Adrenal gland (tissue), 12 donors: Measurements from ENCODE around the gene ATP9A. TPM values are rescaled to one million over a fixed set of nuclear protein-coding genes. Genes with fewer than 3 reads are reported as not detected.

Source experiments
- DNase-seq, 7 donors: peaks; one replicate each; pipeline ENCODE4 v3.0.0-alpha.2; 2019 to 2020
- H3K27ac ChIP-seq, 5 donors: fragments of 200-600 bp; sonication (generic) in 4 of 5; 1 replicate in 3 of 5; 2 replicates in 2 of 5; pipeline versions ENCODE4 v1.5.1 to v1.8.0; 2016 to 2020; ENCODE audit warnings: mild to moderate bottlenecking in 1 of 5
- H3K27me3 ChIP-seq: fragments of 200-600 bp; 2 replicates; pipeline ENCODE4 v1.8.0; 2021
- H3K36me3 ChIP-seq, 2 donors: fragments of 200-600 bp; replicated peaks in 1 of 2; 1 replicate in 1 of 2; 2 replicates in 1 of 2; pipeline versions ENCODE4 v1.5.1 to v1.8.0; 2018 to 2022
- H3K4me1 ChIP-seq, 2 donors: fragments of 200-600 bp; replicated peaks in 1 of 2; 1 replicate in 1 of 2; 2 replicates in 1 of 2; pipeline versions ENCODE4 v1.5.1 to v1.8.0; 2018 to 2021
- H3K4me3 ChIP-seq, 4 donors: fragments of 200-600 bp; sonication (generic) in 3 of 4; one replicate each; pipeline ENCODE4 v1.5.1; 2016 to 2018
- H3K9me3 ChIP-seq, 3 donors: fragments of 200-600 bp; sonication (generic) in 1 of 3; replicated peaks in 1 of 3; 1 replicate in 2 of 3; 2 replicates in 1 of 3; pipeline versions ENCODE4 v1.5.1 to v1.8.0; 2016 to 2021
- CTCF ChIP-seq, 6 experiments: fragments of 450-650 bp in 4 of 6; fragments of 200-600 bp in 2 of 6; sonication (generic) in 1 of 6; IDR thresholded peaks; 1 replicate in 5 of 6; 2 replicates in 1 of 6; pipeline versions ENCODE4 v1.5.1 to v1.8.0; 2016 to 2021; ENCODE audit warnings: antibody characterized with exemption in 6 of 6, mild to moderate bottlenecking in 2 of 6, moderate library complexity in 1 of 6
- POLR2A ChIP-seq, 2 donors: fragments of 450-650 bp; IDR thresholded peaks; one replicate each; pipeline ENCODE4 v1.6.1; 2017; ENCODE audit warnings: antibody characterized with exemption in 2 of 2, mild to moderate bottlenecking in 2 of 2, moderate library complexity in 1 of 2
- WGBS, 4 donors: extraction: QIAGEN DNeasy Blood & Tissue Kit in 2 of 4; methylation state at CpG; one replicate each; pipeline versions ENCODE4 v1.1.5 to v1.1.7; 2013 to 2017; 5-methylcytosine and 5-hydroxymethylcytosine counted together
- intact Hi-C, 2 donors: fragments of 100-400 bp; cut with DNase I; formaldehyde crosslinking; loops; one replicate each; pipeline versions ENCODE4 v1.14.1 to v1.15.0; 2022 to 2023
- polyA plus RNA-seq, 3 donors: library from polyadenylated mRNA; stranded (reverse); fragments of 200-250 nt in 2 of 3; fragments of 350-450 nt in 1 of 3; fragmentation: Illumina TruSeq in 1 of 3; extraction: RNeasy Lipid Tissue Mini Kit (QIAGEN cat#74804) in 1 of 3; gene quantifications; one replicate each; pipeline ENCODE4 v1.2.3, GENCODE V29; 2013 to 2014
- total RNA-seq, 9 donors: library from RNA; depleted of rRNA in 4 of 9; stranded (reverse); fragments of >200 nt in 4 of 9; fragments of 120-200 nt in 1 of 9; fragmentation: NEBNext Ultra II Directional in 1 of 9; extraction: Animal tissue kit (Norgen Biotek cat#: 25700) in 1 of 9; gene quantifications; one replicate each; pipeline versions ENCODE4 v1.1.0 to v1.2.4, GENCODE V29; 2013 to 2023
- donor health status: healthy with polysubstance abuse.
- donor health status: Bipolar disorder and iron deficiency.
- donor health status: DM: yes; HTN: yes; CAD: no.
- donor health status: DM: no; HTN: no; CAD: no.
- donor health status: DM: no; HTN: no; CAD: no.
- donor health status: DM: yes; HTN: yes; CAD: no.

The ATP9A gene
- total and polyA plus RNA-seq, 12 donors = 3.7 to 34.5 (median 16.7) TPM

DNA sequence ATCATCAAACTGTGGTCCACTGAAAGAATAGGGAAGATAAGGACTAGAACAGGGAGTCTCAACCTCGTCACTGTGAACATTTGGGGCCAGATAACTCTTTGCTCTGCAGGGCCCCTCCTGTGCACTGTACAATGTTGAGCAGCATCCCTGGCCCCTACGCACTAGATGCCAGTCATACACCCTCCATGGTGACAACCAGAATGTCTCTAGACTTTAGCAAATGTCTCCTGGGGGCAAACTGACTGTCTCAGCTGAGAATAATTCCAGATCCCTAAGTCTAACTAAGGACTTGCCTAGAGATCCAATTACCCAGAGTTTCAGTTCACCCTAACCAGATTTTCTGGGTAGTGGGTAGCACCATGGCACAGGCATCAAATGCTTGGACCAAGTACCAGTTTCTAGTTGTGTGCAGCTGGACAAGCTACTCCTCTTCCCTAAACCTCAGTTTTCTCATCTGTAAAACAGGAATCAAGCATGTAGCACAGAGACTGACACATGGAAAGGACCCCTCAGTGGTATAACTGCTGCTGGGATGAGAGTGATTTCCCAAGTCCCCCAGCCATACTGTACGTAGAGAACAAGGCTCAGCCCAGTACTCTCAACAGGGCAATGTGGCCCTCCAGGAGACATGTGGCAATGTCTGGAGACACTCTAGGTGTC is 138.7 kb downstream of the ATP9A start:
- peaks cover 0 to 21% of the 10 kb centered on the region in 2 donors for H3K4me1 ChIP-seq
- intact Hi-C loops = no loop called here
- peak overlapping the region in 2 of 5 donors; percentile 8 to 88 for H3K27ac ChIP-seq
- no peak for TF ChIP-seq CTCF (IDR thresholded peaks at IDR 0.05)
- no peak for TF ChIP-seq POLR2A (IDR thresholded peaks at IDR 0.05)
- no peak for DNase-seq
- WGBS, 4 donors = 52 to 92% (median 72%) methylated on average over 3 of the region's 3 CpGs
- no peaks in the 10 kb centered on the region for H3K27me3 ChIP-seq
- H3K36me3 ChIP-seq = no peaks in the 10 kb centered on the region
- H3K9me3 ChIP-seq = no peaks in the 10 kb centered on the region
- H3K4me3 ChIP-seq = no peak overlapping the region

DNA sequence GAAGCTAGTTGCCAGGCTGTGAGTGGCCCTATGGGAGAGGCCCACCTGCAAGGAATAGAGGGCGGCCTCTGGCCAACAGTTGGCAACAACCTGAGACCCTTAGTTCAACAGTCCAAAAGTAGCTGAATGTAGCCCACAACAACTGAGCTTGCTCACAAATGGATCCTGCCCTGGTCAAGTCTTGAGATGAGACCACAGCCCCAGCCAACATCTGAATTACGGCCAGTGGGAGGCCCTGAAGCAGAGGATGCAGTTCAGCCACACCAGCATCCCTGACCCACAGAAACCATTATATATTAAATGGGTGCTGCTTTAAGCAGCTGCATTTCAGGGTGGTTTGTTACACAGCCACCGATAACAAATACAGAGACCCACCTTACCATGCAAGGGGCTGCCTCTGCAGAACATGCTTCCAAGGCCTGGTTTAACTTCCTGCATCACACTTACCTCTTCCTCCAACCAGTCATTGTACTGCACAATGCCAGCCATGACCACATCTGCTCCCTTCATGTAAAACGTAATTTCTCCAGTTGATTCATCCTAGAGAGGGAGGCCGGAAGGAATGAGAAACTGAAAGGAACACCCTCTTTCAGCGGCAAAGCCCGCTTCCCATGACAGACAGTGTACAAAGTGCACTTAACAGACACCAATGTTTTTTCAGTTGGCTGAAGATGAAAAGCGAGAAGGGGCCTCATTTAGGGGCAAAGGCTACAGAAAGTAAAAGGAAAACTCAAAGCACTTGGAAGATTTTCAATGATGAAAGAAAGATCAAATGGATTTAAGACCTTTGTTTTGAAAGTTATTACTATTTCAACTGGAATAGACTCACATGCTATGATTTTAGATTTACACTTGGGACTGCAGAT is 139.4 kb downstream of the ATP9A start:
- Histone ChIP-seq H3K4me1 (peaks cover 0 to 21% of the 10 kb centered on the region in 2 donors), H3K27ac (peak overlapping the region in 1 of 5 donors; percentile 13), H3K4me3 (no peak overlapping the region), H3K27me3 (no peaks in the 10 kb centered on the region), H3K9me3 (no peaks in the 10 kb centered on the region), H3K36me3 (no peaks in the 10 kb centered on the region)
- intact Hi-C loops = no loop called here
- no peak for DNase-seq
- 72 to 85% (median 77%) methylated on average over 7 to 8 of the region's 8 CpGs for WGBS, 4 donors
- TF ChIP-seq CTCF (IDR thresholded peaks at IDR 0.05) (no peak), POLR2A (IDR thresholded peaks at IDR 0.05) (no peak)

DNA sequence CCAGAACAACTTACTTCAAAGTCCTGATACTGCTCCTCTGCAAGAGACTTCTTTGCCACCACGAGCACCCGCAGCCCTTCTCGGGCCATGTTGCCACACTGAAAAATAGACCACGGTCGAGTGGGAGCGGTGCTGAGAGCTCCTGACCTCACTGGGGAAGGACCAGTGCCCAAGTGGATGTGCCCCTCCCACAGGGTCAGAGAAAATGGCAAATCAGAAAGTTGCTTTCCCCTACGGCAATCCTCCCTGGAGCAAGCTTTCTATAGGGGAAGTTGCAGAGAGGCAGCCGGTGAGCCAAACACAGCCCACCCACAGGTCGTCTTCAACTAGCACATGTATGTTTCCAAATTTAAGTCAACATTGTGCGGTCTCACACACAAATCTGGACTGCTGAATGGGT is 140.6 kb downstream of the ATP9A start:
- WGBS, 4 donors = 78 to 93% (median 88%) methylated on average over 4 to 10 of the region's 10 CpGs
- intact Hi-C loops = no loop called here
- Histone ChIP-seq H3K27me3 (no peaks in the 10 kb centered on the region), H3K27ac (no peak overlapping the region), H3K36me3 (no peaks in the 10 kb centered on the region), H3K4me3 (no peak overlapping the region), H3K9me3 (no peaks in the 10 kb centered on the region), H3K4me1 (peaks cover 0 to 21% of the 10 kb centered on the region in 2 donors)
- DNase-seq = no peak
- TF ChIP-seq POLR2A (IDR thresholded peaks at IDR 0.05) (no peak), CTCF (IDR thresholded peaks at IDR 0.05) (no peak)

DNA sequence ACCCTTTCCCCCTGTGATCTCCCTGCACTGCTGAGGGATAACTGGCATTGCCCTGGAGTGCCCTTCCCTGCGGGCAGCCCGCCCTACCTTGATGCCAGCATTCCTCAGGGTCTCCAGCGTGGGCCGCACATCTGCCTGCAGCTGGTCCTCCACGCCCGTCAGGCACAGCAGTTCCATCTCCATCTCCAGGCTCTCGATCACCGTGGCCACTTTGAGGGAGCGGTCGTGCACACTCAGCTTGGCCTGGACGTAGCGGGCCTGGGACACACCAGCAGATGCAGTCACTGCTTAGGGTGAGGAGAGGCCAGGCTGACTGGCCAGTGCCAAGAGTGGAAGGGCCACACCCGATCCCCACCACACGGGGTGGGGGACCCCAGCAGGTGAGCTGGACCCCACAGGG is 143.1 kb downstream of the ATP9A start:
- intact Hi-C loops = no loop called here
- Histone ChIP-seq H3K27me3 (no peaks in the 10 kb centered on the region), H3K36me3 (no peaks in the 10 kb centered on the region), H3K9me3 (no peaks in the 10 kb centered on the region), H3K27ac (no peak overlapping the region), H3K4me3 (no peak overlapping the region), H3K4me1 (peaks cover 0 to 5% of the 10 kb centered on the region in 2 donors)
- TF ChIP-seq CTCF (IDR thresholded peaks at IDR 0.05) = no peak
- TF ChIP-seq POLR2A (IDR thresholded peaks at IDR 0.05) = no peak
- DNase-seq = no peak
- 86 to 100% (median 89%) methylated on average over 1 to 14 of the region's 14 CpGs for WGBS, 4 donors
